Immature natural killer cell (primary cell): Measurements from ENCODE around the gene SUGCT. TPM values are rescaled to one million over a fixed set of nuclear protein-coding genes. Genes with fewer than 3 reads are reported as not detected.

Experiments used
- polyA plus RNA-seq, 3 donors: library from polyadenylated mRNA; unstranded; fragments of 300-500 nt; fragmentation: Illumina TruSeq; gene quantifications; one replicate each; pipeline ENCODE4 v1.2.3, GENCODE V29; 2021

SUGCT gene
- polyA plus RNA-seq, 3 donors from 2014 or later: 0.28 TPM; not detected in 2

Other genes with a start within 250 kb of the SUGCT start
- 10 to 100 TPM; 19.1 to 58.3 (median 22.6) TPM for gene CDK13, start 184.7 kb upstream of the SUGCT start, polyA plus RNA-seq
- gene MPLKIP, start 383 bp upstream of the SUGCT start, polyA plus RNA-seq: 10 to 100 TPM; 60.8 to 83.4 (median 65.0) TPM